Measurements from ENCODE around the gene KLHL25. TPM values are rescaled to one million over a fixed set of nuclear protein-coding genes. Genes with fewer than 3 reads are reported as not detected.

The KLHL25 gene
- total RNA-seq, 1 experiment from 2014 or later = 18.4 TPM

DNA sequence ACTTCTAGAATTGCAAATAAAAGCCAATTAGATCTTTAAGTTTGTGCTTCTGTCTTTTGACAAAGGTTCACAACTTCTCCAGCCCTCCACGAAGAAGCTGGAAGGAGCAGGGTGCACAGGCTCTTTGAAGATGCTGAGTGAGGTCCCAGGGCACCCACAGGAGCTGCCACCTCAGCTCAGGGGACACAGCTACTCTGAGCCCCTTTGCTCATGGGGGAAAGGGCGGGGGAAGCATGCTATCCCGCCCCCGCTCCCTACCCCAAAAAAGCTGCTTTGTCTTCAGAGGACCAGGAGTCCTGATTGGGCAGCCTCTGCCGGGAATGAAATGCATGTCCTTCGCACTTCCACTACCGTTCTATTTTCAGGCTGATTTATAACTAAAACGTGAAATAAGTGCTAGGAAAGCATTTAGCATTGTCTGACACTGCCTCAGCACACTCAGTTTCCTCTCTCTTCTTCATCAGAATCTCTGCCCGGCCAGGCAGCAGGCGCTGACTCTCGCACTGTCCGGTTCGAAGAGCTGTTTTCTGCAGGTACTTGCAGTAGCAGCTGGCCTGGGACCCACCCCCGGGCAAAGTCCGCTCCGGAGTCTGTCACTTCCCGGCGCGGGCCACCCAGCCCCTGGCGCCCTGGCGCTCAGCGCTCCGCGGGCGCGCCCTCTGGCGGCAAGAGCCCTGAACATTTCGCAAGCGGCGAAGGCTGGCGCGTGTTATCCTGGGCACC is 45.5 kb upstream of the KLHL25 start:
- DNase-seq = peak; percentile 94
- Histone ChIP-seq H3K27ac (ENCODE audit: insufficient read length, low read depth, low read length) (no peak overlapping the region), H4K8ac (replicated peaks; ENCODE audit: insufficient read length, low read depth, low read length) (no peak overlapping the region), H4K5ac (ENCODE audit: insufficient read length, low read depth, low read length) (no peak overlapping the region), H2AK5ac (ENCODE audit: insufficient read length, low read length) (no peak overlapping the region), H3K4ac (ENCODE audit: low read depth, low read length) (no peak overlapping the region), H2BK5ac (ENCODE audit: insufficient read length, low read length) (no peak overlapping the region), H3K79me2 (ENCODE audit: insufficient read depth, low read length) (no peaks in the 10 kb centered on the region), H3K56ac (ENCODE audit: insufficient read length, low read depth, low read length) (no peak overlapping the region), H3K27me3 (ENCODE audit: insufficient read depth, low read length) (no peaks in the 10 kb centered on the region), H3K79me1 (ENCODE audit: insufficient read depth, low read depth, low read length, poor library complexity, severe bottlenecking) (no peaks in the 10 kb centered on the region), H2BK120ac (ENCODE audit: low read depth, low read length, poor library complexity, severe bottlenecking) (no peak overlapping the region), H3K18ac (ENCODE audit: insufficient read length, low read depth, low read length) (no peak overlapping the region), H4K91ac (ENCODE audit: insufficient read length, low read depth, low read length) (no peak overlapping the region), H2AFZ (ENCODE audit: low read length) (no peak overlapping the region), H4K20me1 (ENCODE audit: control insufficient read depth, insufficient read depth, insufficient read length) (no peaks in the 10 kb centered on the region), H3K9me3 (ENCODE audit: control insufficient read depth, low read depth, low read length) (no peaks in the 10 kb centered on the region), H3K23me2 (ENCODE audit: insufficient read length, low read depth, low read length, poor library complexity, severe bottlenecking) (no peaks in the 10 kb centered on the region), H3T11ph (ENCODE audit: low read length) (no peak overlapping the region), H2BK15ac (ENCODE audit: low read depth, low read length) (no peak overlapping the region), H2BK20ac (ENCODE audit: low read depth, low read length, poor library complexity, severe bottlenecking) (no peak overlapping the region), H3K9ac (ENCODE audit: extremely low read depth, insufficient read length, low read length) (no peak overlapping the region), H3K23ac (ENCODE audit: insufficient read length, low read depth, low read length) (no peak overlapping the region), H3K4me1 (ENCODE audit: insufficient read depth, low read length) (peaks cover 7% of the 10 kb centered on the region; the same call in 1 of the 2 replicates), H3K4me2 (ENCODE audit: insufficient read depth, insufficient read length, low read length) (peak overlapping the region; percentile 48), H3K14ac (ENCODE audit: insufficient read depth, low read length) (no peak overlapping the region), H2BK12ac (ENCODE audit: insufficient read length, low read depth, low read length) (no peak overlapping the region)
- Mint-ChIP-seq H3K27ac (no peak overlapping the region), H3K4me1 (peaks cover 18 to 31% of the 10 kb centered on the region in 2 experiments), H3K9me3 (no peaks in the 10 kb centered on the region), H3K36me3 (ENCODE audit: insufficient read depth in 1 of 3, low read depth in 3 of 3) (no peaks in the 10 kb centered on the region; a peak in 1 of 7 replicates), H3K27me3 (ENCODE audit: low read depth) (peaks cover 42% of the 10 kb centered on the region), H3K4me3 (peak overlapping the region; percentile 45 to 71)
- no CpG with 5 or more reads among the region's 32 CpGs for WGBS (ENCODE audit: extremely low coverage, insufficient read length, low lambda C conversion rate)
- TF ChIP-seq, protein P1, sequence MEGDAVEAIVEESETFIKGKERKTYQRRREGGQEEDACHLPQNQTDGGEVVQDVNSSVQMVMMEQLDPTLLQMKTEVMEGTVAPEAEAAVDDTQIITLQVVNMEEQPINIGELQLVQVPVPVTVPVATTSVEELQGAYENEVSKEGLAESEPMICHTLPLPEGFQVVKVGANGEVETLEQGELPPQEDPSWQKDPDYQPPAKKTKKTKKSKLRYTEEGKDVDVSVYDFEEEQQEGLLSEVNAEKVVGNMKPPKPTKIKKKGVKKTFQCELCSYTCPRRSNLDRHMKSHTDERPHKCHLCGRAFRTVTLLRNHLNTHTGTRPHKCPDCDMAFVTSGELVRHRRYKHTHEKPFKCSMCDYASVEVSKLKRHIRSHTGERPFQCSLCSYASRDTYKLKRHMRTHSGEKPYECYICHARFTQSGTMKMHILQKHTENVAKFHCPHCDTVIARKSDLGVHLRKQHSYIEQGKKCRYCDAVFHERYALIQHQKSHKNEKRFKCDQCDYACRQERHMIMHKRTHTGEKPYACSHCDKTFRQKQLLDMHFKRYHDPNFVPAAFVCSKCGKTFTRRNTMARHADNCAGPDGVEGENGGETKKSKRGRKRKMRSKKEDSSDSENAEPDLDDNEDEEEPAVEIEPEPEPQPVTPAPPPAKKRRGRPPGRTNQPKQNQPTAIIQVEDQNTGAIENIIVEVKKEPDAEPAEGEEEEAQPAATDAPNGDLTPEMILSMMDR (conservative IDR thresholded peaks at IDR 0.05) = peak; percentile 95
